ENCODE measurements around the gene CNOT6L.
A peak's percentile ranks its signal among the peaks of the same experiment; 100 is the strongest.
"Not testable (repeated sequence)": the region's sequence is repeated elsewhere in the genome, so short reads cannot be mapped to it uniquely, and the experiment has no call there.

CNOT6L gene

GRCh38 chr4:77819843-77820648 lies 878 bp upstream of the CNOT6L start:
- DNase-seq: peak; percentile 95

DNA sequence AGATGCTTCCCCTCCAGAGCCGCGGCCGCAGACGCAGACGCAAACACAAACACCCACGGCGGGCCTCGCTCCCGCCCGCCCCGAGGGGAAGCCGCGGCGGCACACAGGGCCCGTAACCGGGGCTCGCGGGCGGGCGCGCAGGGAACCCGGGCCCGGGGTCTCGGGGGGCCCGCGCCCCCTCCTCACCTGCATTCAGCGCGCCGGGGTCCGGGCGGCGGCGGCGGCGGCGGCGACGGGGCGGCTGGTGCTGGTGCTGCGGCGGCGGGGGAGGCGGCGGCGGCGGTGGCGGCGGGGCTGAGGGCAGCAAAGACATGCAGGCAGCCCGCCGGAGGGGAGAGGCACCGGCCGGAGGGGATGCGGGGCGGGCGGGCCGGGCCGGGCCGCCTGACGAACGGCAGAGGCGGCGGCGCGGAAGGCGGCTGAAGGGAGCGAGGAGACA lies 255 bp upstream of the CNOT6L start:
- peak; percentile 23 for DNase-seq

- peak; percentile 50 for DNase-seq
These were observed 1.0 kb downstream of the CNOT6L start for GRCh38 chr4:77818073-77818601.

- DNase-seq: no peak
These were observed 1.7 kb downstream of the CNOT6L start for GRCh38 chr4:77817304-77818072.

DNA sequence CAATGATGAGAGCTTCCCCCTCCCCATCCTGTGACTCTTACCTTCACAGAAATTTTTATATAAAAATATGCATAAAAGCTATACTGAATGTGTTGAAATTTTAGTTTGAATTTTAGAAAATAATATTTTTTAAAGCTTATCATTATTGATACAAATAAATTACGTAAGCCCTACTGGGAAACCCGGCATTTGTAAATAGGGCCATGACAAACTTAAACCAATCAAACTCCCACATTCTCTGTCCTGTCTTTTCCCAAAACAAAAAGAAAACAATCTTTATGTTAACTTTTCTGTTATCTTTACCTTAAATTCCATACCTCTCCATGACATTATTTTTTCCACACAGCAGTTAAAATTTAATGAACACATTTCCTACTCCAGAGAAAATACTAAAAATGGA lies 2.6 kb downstream of the CNOT6L start:
- DNase-seq: no peak

DNA sequence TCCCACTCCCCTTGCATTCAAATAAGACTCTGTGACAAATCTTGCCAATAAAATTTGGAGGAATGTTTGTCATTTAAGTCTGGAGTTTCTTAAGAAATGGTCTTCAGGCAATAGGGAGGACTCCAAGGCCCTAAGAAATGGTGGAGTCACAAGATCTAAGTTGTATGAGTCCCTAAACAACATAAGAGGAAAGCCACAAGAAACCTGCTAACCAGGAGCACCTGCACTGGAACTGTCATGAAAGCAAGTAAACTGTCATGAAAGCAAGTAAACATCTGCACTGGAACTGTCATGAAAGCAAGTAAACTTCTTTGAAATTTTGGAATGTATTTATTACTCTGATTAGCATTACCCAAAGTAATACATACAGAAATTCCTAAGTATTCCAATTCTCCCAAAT lies 3.5 kb downstream of the CNOT6L start:
- no peak for DNase-seq

DNA sequence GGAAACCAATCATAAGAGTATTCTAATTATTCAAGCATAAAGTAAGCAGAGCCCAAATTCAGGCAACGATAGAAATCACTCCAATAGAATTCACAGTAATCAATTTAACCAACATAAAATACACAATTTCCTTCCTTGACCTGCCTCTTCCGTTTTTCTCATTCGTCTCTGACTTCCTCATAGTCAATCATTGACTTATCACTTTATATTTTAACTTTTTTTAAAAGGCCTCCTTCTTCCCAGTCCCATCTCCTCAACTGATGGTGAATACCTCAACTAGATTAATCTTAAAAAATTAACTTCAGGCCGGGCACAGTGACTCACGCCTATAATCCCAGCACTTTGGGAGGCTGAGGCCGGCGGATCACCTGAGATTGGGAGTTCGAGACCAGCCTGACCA lies 13.3 kb downstream of the CNOT6L start:
- DNase-seq: no peak

DNA sequence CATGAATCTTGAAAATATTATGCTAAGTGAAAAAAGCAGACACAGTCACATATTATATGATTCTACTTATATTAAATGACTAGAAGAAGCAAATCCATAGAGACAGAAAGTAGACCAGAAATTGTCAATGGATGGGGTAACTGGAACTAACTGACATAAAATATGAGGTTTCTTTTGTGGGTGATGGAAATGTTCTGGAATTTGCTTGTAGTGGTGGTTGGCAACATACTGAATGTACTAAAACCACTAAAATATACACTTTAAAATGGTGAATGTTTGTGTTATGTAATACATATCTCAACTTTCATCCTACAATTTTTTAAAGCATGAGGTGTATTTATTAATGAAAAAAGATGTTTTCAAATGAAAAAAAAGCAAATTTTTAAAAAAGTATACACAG lies 14.7 kb downstream of the CNOT6L start:
- no peak for DNase-seq

DNA sequence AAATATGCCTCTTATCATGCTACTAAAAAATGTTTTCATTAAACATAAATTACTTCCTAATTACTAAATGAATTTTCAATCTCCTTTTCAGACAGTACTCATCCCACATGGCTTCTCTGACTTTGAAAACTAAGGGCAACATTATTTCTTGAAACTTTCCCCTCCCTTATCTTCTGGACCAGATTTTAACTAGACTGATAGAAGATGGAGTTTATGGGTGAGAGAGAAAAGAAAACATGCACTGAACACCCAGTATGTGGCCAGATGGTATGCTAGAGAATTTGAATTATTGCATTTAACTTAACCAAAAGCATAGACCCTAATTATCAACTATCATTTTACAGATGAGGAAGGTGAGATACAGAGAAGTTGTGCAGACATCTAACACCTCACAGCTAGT lies 16.8 kb downstream of the CNOT6L start:
- no peak for DNase-seq

DNA sequence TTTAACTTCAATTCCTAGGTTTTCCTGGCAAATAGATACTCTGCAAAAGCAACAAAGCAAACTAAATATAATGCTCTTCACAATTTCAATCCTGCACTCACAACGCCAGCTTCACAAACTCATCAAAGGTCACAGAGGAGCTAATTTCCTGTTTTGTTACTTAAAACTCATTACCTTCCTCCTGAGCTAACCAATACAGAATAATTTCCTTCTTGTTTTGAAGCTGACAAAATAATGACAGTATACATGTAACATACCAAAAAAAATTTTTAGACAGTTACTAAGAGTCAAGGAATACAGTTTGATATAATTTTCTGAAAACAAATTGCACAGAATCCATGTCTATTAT lies 17.9 kb downstream of the CNOT6L start:
- DNase-seq: no peak

DNA sequence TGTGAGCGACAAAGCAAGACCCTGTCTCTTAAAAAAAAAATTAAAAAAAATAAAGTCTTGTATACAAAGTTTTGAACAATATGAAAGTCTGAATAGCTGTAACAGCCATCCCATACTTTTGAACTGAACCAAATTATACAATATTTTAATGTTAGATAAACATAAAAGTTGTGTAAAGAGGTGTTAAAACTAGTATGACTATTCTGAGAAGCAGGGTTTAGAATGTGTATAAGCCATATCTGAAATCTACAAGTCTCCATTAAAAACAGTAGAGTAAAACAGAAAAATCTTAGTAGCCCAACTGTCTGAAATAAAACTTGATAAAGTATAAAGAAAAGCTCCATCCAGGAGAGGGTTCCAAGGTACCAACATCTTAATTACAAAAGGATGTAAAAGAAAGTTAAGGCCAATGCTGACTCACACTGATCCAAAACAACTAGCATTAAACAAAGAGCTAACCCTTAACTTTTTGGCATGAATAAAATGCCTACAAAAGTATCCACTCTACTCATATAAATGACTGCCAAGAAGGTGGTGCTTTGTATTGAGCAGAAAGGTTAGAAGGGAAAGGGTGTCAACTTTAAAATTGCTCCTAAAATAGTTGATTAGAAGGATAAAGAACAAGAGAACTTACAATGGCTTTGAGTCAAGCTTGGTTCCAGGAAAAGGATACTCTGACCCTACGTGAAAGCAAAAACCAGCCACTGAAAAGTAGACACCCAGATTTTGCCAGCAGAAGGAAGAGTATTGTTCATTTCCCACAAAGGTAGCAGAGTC lies 18.5 kb downstream of the CNOT6L start:
- DNase-seq: no peak

DNA sequence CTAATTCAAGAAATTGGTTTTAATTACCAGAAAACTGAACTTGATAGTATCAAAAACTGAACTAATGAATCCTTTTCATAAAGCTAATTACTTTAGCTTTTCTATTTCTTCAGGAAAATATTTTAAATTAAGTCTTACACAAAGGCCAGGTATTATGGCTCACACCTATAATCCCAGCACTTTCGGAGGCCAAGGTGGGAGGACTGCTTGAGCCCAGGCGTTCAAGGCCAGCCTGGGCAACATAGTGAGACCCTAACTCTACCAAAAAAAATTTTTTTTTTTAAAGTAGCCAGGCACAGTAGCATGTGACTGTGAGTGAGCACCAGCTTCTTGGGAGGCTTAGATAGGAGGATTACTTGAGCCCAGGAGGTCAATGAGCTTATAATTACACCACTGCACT lies 19.1 kb downstream of the CNOT6L start:
- no peak for DNase-seq

DNA sequence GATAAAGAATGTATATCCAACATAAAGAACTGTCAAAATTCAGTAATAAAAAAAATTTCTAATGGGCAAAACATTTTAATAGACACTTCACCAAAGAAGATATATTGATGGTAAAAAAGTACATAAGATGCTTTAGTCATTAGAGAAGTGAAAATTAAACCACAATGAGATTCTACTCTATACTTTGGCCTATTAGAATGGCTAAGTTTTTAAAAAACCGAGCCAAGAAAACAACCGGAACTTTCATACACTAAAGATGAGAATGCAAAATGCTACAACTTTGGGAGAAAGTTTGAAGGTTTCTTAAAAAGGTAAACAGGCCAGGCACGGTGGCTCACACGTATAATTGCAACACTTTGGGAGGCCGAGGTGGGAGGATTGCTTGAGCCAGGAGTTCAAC lies 20.8 kb downstream of the CNOT6L start:
- DNase-seq: no peak

DNA sequence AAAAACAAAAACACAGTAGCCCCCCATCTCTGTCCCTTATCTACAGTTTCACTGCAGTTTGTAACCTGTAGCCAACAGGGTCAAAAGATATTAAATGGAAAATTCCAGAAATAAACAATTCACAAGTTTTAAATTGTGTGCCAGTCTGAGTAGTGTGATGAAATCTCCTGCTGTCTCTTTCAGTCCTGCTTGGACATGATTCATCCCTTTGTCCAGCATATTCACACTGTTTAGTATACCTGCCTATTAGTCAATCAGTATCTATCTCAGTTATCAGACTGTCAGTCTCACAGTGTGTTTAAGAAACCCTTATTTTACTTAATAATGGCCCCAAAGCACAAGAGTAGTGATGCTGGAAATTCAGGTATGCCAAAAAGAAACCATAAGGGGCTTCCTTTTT lies 21.9 kb downstream of the CNOT6L start:
- no peak for DNase-seq

- DNase-seq: no peak
These were observed 23.8 kb downstream of the CNOT6L start for GRCh38 chr4:77795326-77795725.

GRCh38 chr4:77790146-77790545 lies 29.0 kb downstream of the CNOT6L start:
- no peak for DNase-seq

DNA sequence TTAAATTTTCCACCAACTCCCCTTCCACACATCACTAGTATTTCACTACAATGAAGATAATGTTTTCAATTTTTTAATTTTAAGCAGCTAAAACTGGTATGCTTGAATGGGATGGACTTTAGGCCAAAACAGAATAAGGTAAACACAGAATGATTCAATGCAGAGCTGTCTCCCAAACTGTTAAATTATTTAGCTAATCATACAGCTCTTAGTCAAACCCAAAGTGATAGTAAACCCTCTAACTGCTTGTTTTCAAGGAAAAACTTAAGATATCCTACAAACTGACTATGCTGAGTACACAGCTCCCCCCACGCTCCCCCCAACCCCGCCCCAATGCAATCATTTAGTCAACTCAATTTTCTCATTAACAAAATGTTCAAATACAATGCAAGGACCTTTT lies 30.2 kb downstream of the CNOT6L start:
- no peak for DNase-seq

DNA sequence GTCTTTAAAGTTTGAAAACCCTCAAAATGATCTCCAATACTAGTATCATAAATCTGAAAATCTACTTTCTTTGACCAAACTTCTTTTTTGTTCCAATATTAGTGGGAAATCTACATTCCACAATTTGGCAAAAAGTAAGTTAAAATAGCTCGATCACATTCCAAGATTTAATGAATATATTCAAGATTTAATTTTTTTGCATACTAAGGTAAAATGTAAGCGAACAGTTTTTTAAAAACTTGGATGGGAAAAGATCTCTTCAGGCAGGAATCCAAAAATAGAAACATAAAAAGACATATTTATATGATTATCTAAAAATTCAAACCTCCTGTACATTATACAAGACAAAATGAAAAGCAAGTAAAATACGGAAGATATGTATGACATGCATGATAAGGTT lies 31.2 kb downstream of the CNOT6L start:
- no peak for DNase-seq

DNA sequence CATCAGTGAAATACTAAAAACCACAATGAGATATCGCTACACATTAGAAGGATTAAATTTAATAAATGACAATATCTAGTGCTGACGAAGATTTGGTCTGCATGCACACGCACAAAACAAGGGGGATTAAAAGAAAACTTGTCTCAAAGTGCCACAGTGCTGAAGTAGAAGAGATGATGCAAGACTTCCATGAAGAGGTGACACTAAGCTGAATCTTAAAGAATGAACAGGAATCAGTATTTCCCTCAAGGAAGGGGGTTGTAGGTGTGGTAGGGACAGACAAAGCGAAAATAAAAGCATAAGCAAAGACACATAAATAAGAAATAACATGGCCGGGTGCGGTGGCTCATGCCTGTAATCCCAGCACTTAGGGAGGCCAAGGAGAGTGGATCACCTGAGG lies 33.5 kb downstream of the CNOT6L start:
- no peak for DNase-seq

DNA sequence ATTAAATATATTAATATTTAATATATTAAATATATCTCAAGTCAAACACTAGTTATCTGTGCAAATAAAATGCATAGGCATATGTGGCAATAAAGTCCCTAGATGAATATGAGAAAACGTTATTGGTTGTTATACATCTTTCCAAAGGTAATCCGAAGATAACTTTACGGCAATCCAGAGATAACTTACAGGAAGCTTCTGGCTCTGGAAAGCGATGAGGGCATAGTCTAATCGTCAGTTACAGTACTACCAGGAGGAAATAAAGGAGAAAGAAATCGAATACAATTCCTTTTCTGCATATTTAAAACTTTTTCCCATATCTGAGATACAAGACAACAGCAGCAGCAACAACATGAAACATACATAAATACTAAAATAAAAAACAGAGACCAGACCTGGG lies 35.3 kb downstream of the CNOT6L start:
- no peak for DNase-seq

DNA sequence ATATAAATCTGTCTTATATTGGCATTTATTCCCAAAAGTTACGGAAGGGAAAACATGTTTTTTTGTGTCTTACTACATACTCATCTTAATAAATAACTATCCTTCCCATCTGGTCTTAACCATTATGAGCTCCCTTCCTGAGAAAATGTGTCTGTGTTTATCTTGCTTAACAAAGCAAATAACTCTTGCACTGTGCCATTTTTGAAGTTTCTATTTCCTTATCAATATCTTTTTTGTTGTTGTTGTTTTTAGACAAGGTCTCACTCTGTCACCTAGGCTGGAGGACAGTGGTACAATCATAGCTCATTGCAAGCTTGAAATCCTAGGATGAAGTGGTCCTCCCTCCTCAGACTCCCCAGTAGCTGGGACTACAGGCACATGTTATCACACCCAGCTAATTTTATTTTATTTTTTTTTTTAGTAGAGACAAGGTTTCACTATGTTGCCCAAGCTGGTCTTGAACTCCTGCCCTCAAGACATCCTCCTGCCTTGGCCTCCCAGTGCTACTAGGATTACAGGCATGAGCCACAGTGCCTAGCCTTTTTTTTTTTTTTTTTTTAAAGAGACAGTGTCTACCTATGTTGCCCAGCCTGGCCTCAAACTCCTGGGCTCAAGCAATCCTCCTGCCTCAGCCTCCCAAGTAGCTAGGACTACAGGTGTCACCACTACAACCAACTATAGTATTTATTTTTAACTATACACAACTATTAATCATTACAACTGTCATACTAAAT lies 36.9 kb downstream of the CNOT6L start:
- no peak for DNase-seq

DNA sequence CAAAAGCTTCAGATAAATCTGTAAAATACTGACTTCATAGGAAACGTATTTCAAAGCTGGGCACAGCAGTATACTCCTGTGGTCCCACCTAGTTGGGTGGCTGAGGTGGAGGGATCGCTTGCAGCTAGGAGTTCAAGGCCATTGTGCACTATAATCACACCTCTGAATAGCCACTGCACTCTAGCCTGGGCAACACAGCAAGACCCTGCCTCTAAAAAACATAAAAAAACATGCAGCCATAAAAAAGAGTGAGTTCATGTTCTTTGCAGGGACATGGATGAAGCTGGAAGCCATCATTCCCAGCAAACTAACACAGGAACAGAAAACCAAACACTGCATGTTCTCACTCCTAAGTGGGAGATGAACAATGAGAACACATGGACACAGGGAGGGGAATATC lies 38.4 kb downstream of the CNOT6L start:
- not testable (repeated sequence) for DNase-seq

Data from stimulated activated CD4-positive, alpha-beta T cell treated with anti-CD3 and anti-CD28 coated beads, Interleukin-1b, Interleukin-23, amount 100 ng/mL, for 48 hours (primary cell).